Parathyroid adenoma (tissue), 2 donors: ENCODE results near the gene CD79B.
A peak's percentile ranks its signal among the peaks of the same experiment; 100 is the strongest.

Experiments used
- H2AFZ ChIP-seq: fragments of 300-600 bp; sonication (generic); one replicate; pipeline ENCODE4 v1.7.0; 2017; ENCODE audit warnings: antibody characterized with exemption, mild to moderate bottlenecking
- H3K27ac ChIP-seq: fragments of 300-600 bp; sonication (generic); one replicate; pipeline ENCODE4 v1.7.0; 2017
- H3K27me3 ChIP-seq: fragments of 300-600 bp; sonication (generic); one replicate; pipeline ENCODE4 v1.7.0; 2017; ENCODE audit warnings: low read length; ENCODE audit not compliant: control insufficient read depth, insufficient read depth
- H3K36me3 ChIP-seq: fragments of 300-600 bp; sonication (generic); one replicate; pipeline ENCODE4 v1.7.0; 2017; ENCODE audit warnings: low read length; ENCODE audit not compliant: control insufficient read depth, insufficient read depth
- H3K4me1 ChIP-seq: fragments of 300-600 bp; sonication (generic); one replicate; pipeline ENCODE4 v1.7.0; 2017; ENCODE audit warnings: control low read depth
- H3K4me2 ChIP-seq: fragments of 300-600 bp; sonication (generic); one replicate; pipeline ENCODE4 v1.7.0; 2017; ENCODE audit warnings: low read length
- H3K4me3 ChIP-seq: fragments of 300-600 bp; sonication (generic); one replicate; pipeline ENCODE4 v1.7.0; 2017; ENCODE audit warnings: low read depth, low read length
- H3K79me2 ChIP-seq: fragments of 300-600 bp; sonication (generic); one replicate; pipeline ENCODE4 v1.7.0; 2017; ENCODE audit warnings: control low read depth
- H3K9ac ChIP-seq: fragments of 300-600 bp; sonication (generic); one replicate; pipeline ENCODE4 v1.7.0; 2017; ENCODE audit warnings: mild to moderate bottlenecking
- H3K9me3 ChIP-seq: fragments of 300-600 bp; sonication (generic); one replicate; pipeline ENCODE4 v1.7.0; 2017; ENCODE audit warnings: low read length; ENCODE audit not compliant: control insufficient read depth
- CTCF ChIP-seq: fragments of 300-600 bp; sonication (generic); IDR thresholded peaks from one replicate; pipeline ENCODE4 v1.7.0; 2017; ENCODE audit warnings: antibody characterized with exemption, mild to moderate bottlenecking
- donor health status: primary hyperparathyroidism.

The CD79B gene

DNA sequence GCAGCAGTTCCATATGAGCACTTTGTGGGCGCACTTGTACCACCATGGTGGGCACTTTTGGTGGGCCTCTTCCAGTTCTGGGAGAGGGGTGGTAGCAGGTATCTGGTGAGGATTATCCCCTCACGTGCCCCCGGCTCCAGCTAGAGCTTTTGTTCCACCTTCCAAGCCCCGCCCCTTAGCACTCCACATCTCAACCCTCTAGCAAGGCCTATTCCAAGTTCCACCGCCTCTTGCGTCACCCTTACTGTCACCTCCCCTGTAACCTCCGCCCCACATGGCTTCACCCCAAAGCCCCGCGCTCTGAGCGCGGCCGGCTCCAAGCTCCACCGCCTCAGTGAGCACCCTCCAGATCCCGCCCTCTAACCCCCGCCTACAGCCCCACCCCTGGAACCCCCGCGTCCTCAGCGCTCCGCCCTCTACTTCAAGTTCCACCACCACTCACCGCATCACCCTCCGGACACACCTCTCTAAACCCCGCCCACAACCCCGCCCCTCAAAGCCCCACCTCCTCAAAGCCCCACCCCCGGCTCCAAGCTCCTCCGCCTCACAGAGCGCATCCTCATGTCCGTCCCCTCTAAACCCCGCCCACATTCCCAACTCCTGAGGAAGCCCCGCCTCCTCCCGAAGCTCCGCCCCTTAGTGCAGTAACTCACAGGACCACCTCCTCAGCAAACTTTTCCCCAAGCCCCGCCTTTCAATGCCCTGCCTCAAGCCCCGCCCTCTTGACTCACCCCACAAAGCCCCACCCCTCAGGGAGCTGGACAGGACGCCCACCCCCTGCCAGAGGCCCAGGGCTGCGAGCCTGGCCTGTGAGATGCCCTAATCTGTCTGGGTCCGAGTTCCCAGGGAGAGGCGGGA is 29.5 kb upstream of the CD79B start:
- H3K4me2 ChIP-seq, result no peak overlapping the region
- no peaks in the 10 kb centered on the region for H3K27me3 ChIP-seq
- H3K36me3 ChIP-seq, result no peaks in the 10 kb centered on the region
- peak overlapping the region; percentile 17 for H3K4me3 ChIP-seq
- TF ChIP-seq CTCF, result no peak
- peaks cover 2% of the 10 kb centered on the region for H3K4me1 ChIP-seq
- no peaks in the 10 kb centered on the region for H3K79me2 ChIP-seq
- peak overlapping the region; percentile 61 for H3K27ac ChIP-seq
- H3K9me3 ChIP-seq, result no peaks in the 10 kb centered on the region
- H3K9ac ChIP-seq, result no peak overlapping the region
- peak overlapping the region; percentile 50 for H2AFZ ChIP-seq

DNA sequence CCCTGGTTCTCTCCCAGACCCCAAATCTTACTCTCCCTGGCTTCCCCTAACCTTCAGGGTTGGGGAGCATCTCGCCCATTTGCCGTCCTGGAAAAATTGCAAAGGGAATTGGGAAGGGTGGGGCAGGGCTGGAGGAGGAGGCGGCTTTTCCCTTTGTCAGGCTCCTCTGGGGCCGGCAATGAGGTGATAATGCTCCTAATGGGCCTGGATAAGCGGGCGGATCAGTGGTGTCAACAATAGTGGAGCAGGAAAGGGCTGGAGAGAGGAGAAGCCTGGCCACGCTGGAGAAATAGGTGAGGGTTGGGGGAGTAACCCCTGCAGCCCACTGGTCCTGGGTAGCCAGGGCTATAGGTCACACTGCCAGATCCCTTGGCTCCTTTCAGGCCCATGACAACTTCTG is 28.3 kb upstream of the CD79B start:
- H3K4me1 ChIP-seq, result peaks cover 5% of the 10 kb centered on the region
- H3K4me2 ChIP-seq, result no peak overlapping the region
- H3K79me2 ChIP-seq, result no peaks in the 10 kb centered on the region
- H3K27ac ChIP-seq, result no peak overlapping the region
- H3K9me3 ChIP-seq, result no peaks in the 10 kb centered on the region
- H3K36me3 ChIP-seq, result no peaks in the 10 kb centered on the region
- no peak overlapping the region for H3K9ac ChIP-seq
- H3K4me3 ChIP-seq, result no peak overlapping the region
- no peaks in the 10 kb centered on the region for H3K27me3 ChIP-seq
- no peak overlapping the region for H2AFZ ChIP-seq
- TF ChIP-seq CTCF, result no peak

DNA sequence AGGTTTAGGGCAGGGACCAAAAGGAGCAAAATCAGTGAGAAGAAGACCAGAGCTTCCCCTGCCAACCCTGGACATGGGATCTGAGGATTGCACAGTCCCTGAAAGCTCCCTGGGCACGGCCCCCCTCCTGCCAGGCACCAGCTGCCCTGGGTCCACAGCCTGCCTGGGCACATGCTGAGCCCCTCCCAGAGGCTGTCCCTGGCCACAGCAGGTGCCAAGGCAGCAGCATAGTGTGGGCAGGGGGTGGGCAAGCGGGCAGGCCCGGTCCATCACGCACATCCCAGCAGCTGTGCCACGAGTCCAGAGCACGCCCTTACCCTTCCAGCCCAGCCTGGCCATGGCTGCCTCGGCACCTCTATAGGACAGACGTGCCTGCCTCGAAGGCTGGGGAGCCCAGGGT is 27.9 kb upstream of the CD79B start:
- no peaks in the 10 kb centered on the region for H3K36me3 ChIP-seq
- H3K79me2 ChIP-seq, result no peaks in the 10 kb centered on the region
- H3K9me3 ChIP-seq, result no peaks in the 10 kb centered on the region
- H3K4me3 ChIP-seq, result no peak overlapping the region
- no peak overlapping the region for H3K27ac ChIP-seq
- peaks cover 5% of the 10 kb centered on the region for H3K4me1 ChIP-seq
- H3K4me2 ChIP-seq, result no peak overlapping the region
- H2AFZ ChIP-seq, result no peak overlapping the region
- no peaks in the 10 kb centered on the region for H3K27me3 ChIP-seq
- no peak for TF ChIP-seq CTCF
- H3K9ac ChIP-seq, result no peak overlapping the region

- Histone ChIP-seq H3K36me3 (no peaks in the 10 kb centered on the region), H3K9me3 (no peaks in the 10 kb centered on the region), H3K27ac (peak overlapping the region; percentile 31), H3K9ac (no peak overlapping the region), H2AFZ (no peak overlapping the region), H3K4me3 (no peak overlapping the region), H3K4me2 (no peak overlapping the region), H3K27me3 (no peaks in the 10 kb centered on the region), H3K4me1 (peaks cover 14% of the 10 kb centered on the region), H3K79me2 (no peaks in the 10 kb centered on the region)
- TF ChIP-seq CTCF, result no peak
Observed at GRCh38 chr17:63956296-63956920, 24.3 kb upstream of the CD79B start.
